HUDEP-2 (cell line): ENCODE data around the gene SLC30A10.
A peak's percentile ranks its signal among the peaks of the same experiment; 100 is the strongest.
"Not testable (repeated sequence)": the region's sequence is repeated elsewhere in the genome, so short reads cannot be mapped to it uniquely, and the experiment has no call there.

Experiments
- DNase-seq, 76 experiments: peaks; one replicate each; lab custom pipeline; 2025; ENCODE audit not compliant: unreplicated experiment in 76 of 76; lab: John Stamatoyannopoulos, UW

SLC30A10 gene

GRCh38 chr1:219927956-219928790 is at the start of gene SLC30A10:
SLC30A10 (minus strand) TSS chr1:219928557; CDS start chr1:219928440, 117 bp downstream.
- DNase-seq: peak in 62 of 76 experiments; percentile 5 to 81 (median 44)

GRCh38 chr1:219973213-219973612 is 44.9 kb upstream of the SLC30A10 start:
- DNase-seq: peak in 34 of 76 experiments; percentile 5 to 68 (median 30)

- no peak for DNase-seq
Measured at GRCh38 chr1:219967361-219967760, 39.0 kb upstream of the SLC30A10 start.

DNA sequence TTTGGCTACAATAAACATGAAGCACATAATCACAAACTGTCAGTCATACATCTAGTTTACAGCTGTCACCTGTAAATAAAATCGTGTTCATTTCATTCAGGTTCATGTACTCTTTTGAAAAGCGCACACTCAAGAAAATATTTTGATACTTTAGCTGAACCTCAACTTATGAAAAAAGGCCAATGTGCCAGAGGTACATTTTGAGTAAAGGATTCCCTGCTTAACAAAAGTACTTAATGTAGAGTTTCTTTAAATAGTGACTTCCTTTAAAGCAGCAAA is 37.7 kb upstream of the SLC30A10 start:
- DNase-seq: no peak

GRCh38 chr1:219965285-219966070 is 37.1 kb upstream of the SLC30A10 start:
- no peak for DNase-seq

DNA sequence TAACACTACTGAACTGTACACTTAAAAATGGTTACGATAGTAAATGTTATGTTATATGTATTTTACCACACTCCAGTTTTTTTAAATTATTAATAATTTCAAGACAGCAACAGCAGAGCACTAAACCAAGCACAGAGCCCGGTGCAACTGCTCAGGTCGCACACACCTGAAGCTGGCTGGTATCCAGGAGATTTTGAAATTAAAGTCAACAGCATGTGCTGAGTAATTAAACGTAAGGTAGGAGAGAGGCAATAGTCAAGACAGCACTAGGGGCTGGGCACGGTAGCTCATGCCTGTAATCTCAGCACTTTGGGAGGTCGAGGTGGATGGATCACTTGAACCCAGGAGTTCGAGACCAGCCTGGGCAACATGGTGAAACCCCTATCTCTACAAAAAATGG is 35.1 kb upstream of the SLC30A10 start:
- DNase-seq: no peak

DNA sequence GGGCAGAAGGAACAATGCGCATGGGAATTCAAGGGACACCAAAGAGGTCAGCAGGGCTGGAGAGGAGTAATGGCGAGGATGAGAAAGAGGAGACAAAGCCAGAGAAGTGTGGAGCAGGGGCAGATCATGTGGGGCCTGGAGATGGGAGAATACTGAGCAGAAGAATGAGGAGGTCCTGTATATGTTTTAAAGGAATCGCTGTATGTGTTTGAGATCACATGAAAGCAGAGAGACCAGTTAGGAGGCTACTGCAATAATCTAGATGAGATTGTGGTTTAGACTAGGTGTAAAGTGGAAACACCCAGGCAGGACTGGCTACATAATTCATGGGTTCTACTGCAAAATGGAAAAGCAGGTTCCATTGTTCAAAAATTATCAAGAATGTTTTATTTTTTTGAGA is 33.3 kb upstream of the SLC30A10 start:
- no peak for DNase-seq

GRCh38 chr1:219959540-219960203 is 31.3 kb upstream of the SLC30A10 start:
- DNase-seq: peak in 2 of 76 experiments; percentile 7 to 13

GRCh38 chr1:219958875-219959417 is 30.6 kb upstream of the SLC30A10 start:
- DNase-seq: no peak

GRCh38 chr1:219954736-219955421 is 26.5 kb upstream of the SLC30A10 start:
- no peak for DNase-seq

GRCh38 chr1:219954052-219954451 is 25.7 kb upstream of the SLC30A10 start:
- DNase-seq: no peak

DNA sequence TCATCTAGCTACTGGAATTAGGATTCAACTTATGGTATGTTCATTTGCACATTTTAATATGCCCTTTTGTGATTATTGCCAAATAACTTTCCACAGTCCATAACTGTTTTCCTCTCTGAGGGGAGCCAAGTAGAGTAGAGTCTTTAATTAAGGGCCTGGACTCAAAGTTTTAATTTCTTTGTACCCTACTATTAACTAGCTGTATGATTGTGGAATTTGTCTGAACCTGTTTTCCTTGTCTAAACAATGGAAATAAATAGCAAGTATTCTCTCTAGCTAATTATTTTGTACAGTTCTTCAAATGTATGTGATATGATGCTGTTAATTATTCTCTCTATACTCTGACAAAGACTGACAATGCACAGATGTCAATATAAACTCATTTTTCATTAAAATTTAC is 24.0 kb upstream of the SLC30A10 start:
- no peak for DNase-seq

DNA sequence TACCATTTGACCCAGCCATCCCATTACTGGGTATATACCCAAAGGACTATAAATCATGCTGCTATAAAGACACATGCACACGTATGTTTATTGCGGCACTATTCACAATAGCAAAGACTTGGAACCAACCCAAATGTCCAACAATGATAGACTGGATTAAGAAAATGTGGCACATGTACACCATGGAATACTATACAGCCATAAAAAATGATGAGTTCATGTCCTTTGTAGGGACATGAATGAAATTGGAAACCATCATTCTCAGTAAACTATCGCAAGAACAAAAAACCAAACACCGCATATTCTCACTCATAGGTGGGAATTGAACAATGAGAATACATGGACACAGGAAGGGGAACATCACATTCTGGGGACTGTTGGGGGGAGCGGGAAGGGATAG is 20.9 kb upstream of the SLC30A10 start:
- not testable (repeated sequence) for DNase-seq

- DNase-seq: not testable (repeated sequence)
Measured at GRCh38 chr1:219948766-219949165, 20.4 kb upstream of the SLC30A10 start.

DNA sequence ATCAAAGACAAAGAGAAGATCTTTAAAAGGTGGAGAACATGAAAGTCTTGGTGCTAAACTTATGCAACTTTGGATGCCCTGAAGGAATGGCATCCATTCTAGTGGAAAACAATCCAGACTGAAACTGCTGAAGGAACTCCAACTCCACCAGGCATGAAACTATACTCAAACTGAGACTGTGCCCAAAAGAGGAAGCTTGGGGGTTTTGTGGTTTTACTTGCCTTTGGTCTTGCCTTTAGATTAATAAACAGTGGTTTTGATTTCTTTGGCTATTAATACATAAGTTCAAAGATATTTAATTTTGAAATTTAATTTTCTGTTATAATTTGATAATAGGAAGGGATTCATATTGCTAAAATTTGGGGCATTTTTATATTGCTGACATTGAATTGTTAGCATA is 17.4 kb upstream of the SLC30A10 start:
- DNase-seq: no peak

DNA sequence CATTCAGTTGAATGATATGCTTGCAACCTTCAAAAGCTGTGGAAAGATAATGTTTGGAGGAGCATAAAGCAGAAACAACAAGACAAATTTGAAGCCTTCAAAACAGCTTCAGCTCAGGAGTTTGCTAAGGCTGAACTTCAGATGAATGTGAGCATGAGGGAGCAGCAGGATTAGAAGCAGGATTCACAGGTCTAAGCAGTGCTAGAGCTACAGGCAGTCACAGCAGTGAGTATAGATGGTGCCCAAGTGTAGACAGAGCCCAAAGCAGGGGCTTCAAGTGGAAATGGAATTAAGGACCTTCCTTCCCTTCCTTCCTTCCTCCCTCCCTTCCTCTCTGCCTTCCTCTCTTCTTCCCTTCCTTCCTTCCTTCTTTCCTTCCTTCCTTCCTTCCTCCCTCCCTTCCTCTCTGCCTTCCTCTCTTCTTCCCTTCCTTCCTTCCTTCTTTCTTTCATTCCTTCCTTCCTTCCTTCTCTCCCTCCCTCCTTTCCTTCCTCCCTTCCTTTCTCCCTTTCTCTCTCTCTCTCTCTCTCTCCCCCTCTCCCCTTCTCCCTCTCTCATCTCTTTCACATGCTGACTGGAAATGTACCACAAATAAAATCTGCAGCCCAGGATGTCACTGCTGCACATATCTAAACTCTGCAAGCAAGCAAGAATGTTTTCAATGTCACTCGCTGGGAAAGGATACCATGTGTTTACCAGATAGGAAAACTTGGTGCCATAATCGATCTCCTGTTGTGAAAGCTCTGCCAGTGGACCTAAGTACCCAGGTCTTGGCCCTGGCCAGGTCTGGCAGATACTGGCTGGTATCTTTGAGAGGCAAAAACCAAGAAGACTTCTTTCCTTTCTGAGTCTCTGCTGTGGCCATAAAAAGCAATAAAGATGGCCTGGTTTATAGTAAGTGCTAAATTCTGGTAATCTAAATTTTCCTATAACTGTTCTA is 13.1 kb upstream of the SLC30A10 start:
- DNase-seq: no peak

- DNase-seq: no peak
Measured at GRCh38 chr1:219940707-219941106, 12.3 kb upstream of the SLC30A10 start.

GRCh38 chr1:219938706-219939105 is 10.3 kb upstream of the SLC30A10 start:
- peak in 8 of 76 experiments; percentile 4 to 17 (median 13) for DNase-seq

- not testable (repeated sequence) for DNase-seq
Measured at GRCh38 chr1:219933763-219934162, 5.4 kb upstream of the SLC30A10 start.
